ENCODE results near the gene RAB40B. TPM values are rescaled to one million over a fixed set of nuclear protein-coding genes. Genes with fewer than 3 reads are reported as not detected.

The RAB40B gene
- total and polyA plus RNA-seq, 2 of the 13 experiments (the other 11 are each of a cell fraction or from before 2014, with no cell fraction given) = 6.2 to 6.5 TPM

- TF ChIP-seq, protein P1, sequence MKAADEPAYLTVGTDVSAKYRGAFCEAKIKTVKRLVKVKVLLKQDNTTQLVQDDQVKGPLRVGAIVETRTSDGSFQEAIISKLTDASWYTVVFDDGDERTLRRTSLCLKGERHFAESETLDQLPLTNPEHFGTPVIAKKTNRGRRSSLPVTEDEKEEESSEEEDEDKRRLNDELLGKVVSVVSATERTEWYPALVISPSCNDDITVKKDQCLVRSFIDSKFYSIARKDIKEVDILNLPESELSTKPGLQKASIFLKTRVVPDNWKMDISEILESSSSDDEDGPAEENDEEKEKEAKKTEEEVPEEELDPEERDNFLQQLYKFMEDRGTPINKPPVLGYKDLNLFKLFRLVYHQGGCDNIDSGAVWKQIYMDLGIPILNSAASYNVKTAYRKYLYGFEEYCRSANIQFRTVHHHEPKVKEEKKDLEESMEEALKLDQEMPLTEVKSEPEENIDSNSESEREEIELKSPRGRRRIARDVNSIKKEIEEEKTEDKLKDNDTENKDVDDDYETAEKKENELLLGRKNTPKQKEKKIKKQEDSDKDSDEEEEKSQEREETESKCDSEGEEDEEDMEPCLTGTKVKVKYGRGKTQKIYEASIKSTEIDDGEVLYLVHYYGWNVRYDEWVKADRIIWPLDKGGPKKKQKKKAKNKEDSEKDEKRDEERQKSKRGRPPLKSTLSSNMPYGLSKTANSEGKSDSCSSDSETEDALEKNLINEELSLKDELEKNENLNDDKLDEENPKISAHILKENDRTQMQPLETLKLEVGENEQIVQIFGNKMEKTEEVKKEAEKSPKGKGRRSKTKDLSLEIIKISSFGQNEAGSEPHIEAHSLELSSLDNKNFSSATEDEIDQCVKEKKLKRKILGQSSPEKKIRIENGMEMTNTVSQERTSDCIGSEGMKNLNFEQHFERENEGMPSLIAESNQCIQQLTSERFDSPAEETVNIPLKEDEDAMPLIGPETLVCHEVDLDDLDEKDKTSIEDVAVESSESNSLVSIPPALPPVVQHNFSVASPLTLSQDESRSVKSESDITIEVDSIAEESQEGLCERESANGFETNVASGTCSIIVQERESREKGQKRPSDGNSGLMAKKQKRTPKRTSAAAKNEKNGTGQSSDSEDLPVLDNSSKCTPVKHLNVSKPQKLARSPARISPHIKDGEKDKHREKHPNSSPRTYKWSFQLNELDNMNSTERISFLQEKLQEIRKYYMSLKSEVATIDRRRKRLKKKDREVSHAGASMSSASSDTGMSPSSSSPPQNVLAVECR (CRISPR knock-in tag; IDR thresholded peaks at IDR 0.05; ENCODE audit: borderline replicate concordance) = peak; percentile 77
- TF ChIP-seq SP2 (CRISPR knock-in tag; IDR thresholded peaks at IDR 0.05) = no peak
- TF ChIP-seq, protein P2, sequence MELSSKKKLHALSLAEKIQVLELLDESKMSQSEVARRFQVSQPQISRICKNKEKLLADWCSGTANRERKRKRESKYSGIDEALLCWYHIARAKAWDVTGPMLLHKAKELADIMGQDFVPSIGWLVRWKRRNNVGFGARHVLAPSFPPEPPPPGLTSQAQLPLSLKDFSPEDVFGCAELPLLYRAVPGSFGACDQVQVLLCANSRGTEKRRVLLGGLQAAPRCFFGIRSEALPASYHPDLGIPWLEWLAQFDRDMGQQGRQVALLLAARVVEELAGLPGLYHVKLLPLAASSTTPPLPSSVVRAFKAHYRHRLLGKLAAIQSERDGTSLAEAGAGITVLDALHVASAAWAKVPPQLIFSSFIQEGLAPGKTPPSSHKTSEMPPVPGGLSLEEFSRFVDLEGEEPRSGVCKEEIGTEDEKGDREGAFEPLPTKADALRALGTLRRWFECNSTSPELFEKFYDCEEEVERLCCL (CRISPR knock-in tag; IDR thresholded peaks at IDR 0.05; ENCODE audit: borderline replicate concordance) = no peak
- no peak; the same call in 1 of the 2 replicates for TF ChIP-seq MYC (CRISPR knock-in tag; IDR thresholded peaks at IDR 0.05; ENCODE audit: borderline replicate concordance)
- TF ChIP-seq, protein P3, sequence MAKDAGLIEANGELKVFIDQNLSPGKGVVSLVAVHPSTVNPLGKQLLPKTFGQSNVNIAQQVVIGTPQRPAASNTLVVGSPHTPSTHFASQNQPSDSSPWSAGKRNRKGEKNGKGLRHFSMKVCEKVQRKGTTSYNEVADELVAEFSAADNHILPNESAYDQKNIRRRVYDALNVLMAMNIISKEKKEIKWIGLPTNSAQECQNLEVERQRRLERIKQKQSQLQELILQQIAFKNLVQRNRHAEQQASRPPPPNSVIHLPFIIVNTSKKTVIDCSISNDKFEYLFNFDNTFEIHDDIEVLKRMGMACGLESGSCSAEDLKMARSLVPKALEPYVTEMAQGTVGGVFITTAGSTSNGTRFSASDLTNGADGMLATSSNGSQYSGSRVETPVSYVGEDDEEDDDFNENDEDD (CRISPR knock-in tag; IDR thresholded peaks at IDR 0.05; ENCODE audit: borderline replicate concordance) = peak; percentile 47; the same call in 1 of the 2 replicates
- TF ChIP-seq ZNF260 (CRISPR knock-in tag; IDR thresholded peaks at IDR 0.05; ENCODE audit: borderline replicate concordance, low read depth) = no peak
- no peak for TF ChIP-seq FOSL1 (CRISPR knock-in tag; IDR thresholded peaks at IDR 0.05; ENCODE audit: borderline replicate concordance)
- no peak for TF ChIP-seq EED (CRISPR knock-in tag; IDR thresholded peaks at IDR 0.05)
- TF ChIP-seq TCF7L2 (IDR thresholded peaks at IDR 0.05; ENCODE audit: low read depth, low read length) = no peak
- no peak for TF ChIP-seq ZNF678 (CRISPR knock-in tag; IDR thresholded peaks at IDR 0.05)
- TF ChIP-seq STAG1 (CRISPR knock-in tag; IDR thresholded peaks at IDR 0.05) = no peak
- no peak for TF ChIP-seq ZNF10 (CRISPR knock-in tag; IDR thresholded peaks at IDR 0.05; ENCODE audit: borderline replicate concordance, low read depth)
- no peak for TF ChIP-seq ATM (IDR thresholded peaks at IDR 0.05; ENCODE audit: borderline replicate concordance)
- TF ChIP-seq, protein P4, sequence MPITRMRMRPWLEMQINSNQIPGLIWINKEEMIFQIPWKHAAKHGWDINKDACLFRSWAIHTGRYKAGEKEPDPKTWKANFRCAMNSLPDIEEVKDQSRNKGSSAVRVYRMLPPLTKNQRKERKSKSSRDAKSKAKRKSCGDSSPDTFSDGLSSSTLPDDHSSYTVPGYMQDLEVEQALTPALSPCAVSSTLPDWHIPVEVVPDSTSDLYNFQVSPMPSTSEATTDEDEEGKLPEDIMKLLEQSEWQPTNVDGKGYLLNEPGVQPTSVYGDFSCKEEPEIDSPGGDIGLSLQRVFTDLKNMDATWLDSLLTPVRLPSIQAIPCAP (CRISPR knock-in tag; IDR thresholded peaks at IDR 0.05; ENCODE audit: low read depth) = no peak
- peak; percentile 78 for TF ChIP-seq BORCS8-MEF2B (CRISPR knock-in tag; IDR thresholded peaks at IDR 0.05)
- no peak; the same call in 1 of the 2 replicates for TF ChIP-seq THAP11 (CRISPR knock-in tag; IDR thresholded peaks at IDR 0.05)
- peak; percentile 81 for TF ChIP-seq ZFY (CRISPR knock-in tag; IDR thresholded peaks at IDR 0.05)
- TF ChIP-seq RXRB (CRISPR knock-in tag; IDR thresholded peaks at IDR 0.05; ENCODE audit: borderline replicate concordance) = no peak; the same call in 1 of the 2 replicates
- TF ChIP-seq TGIF2 (CRISPR knock-in tag; IDR thresholded peaks at IDR 0.05) = peak; percentile 67; the same call in 1 of the 2 replicates
- TF ChIP-seq GLI4 (CRISPR knock-in tag; IDR thresholded peaks at IDR 0.05; ENCODE audit: borderline replicate concordance) = peak; percentile 59; the same call in 1 of the 2 replicates
Measured at GRCh38 chr17:82734987-82735866, 36.7 kb upstream of the RAB40B start, which contains the start of gene FN3K (continued).
